ENCODE data around the gene NAA16. TPM values are rescaled to one million over a fixed set of nuclear protein-coding genes. Genes with fewer than 3 reads are reported as not detected.

NAA16 gene
- total RNA-seq, 4 donors from 2014 or later, result 28.7 to 45.3 (median 37.6) TPM

GRCh38 chr13:41282129-41282571 lies 28.9 kb upstream of the NAA16 start:
- no peak overlapping the region for H3K4me3 ChIP-seq
- no peak overlapping the region for H3K27ac ChIP-seq
- no peak for TF ChIP-seq CTCF (IDR thresholded peaks at IDR 0.05)
- no peak for TF ChIP-seq POLR2A (IDR thresholded peaks at IDR 0.05)
- no peak for TF ChIP-seq EP300 (IDR thresholded peaks at IDR 0.05)
- H3K36me3 ChIP-seq, result no peaks in the 10 kb centered on the region
- H3K27me3 ChIP-seq, result no peaks in the 10 kb centered on the region
- H3K9me3 ChIP-seq, result no peaks in the 10 kb centered on the region
- no peak for DNase-seq (ENCODE audit: low spot score in 2 of 2)
- 81 to 82% methylated on average over 5 of the region's 5 CpGs for WGBS, 2 donors
- no peaks in the 10 kb centered on the region for H3K4me1 ChIP-seq

GRCh38 chr13:41284512-41285288 lies 26.4 kb upstream of the NAA16 start:
- no peak for DNase-seq (ENCODE audit: low spot score in 2 of 2)
- Histone ChIP-seq H3K36me3 (no peaks in the 10 kb centered on the region), H3K9me3 (no peaks in the 10 kb centered on the region), H3K4me3 (no peak overlapping the region), H3K4me1 (no peaks in the 10 kb centered on the region), H3K27me3 (no peaks in the 10 kb centered on the region), H3K27ac (no peak overlapping the region)
- no peak for TF ChIP-seq POLR2A (IDR thresholded peaks at IDR 0.05)
- WGBS, 2 donors, result 87 to 89% methylated on average over 13 of the region's 13 CpGs

GRCh38 chr13:41286370-41286769 lies 24.7 kb upstream of the NAA16 start:
- DNase-seq (ENCODE audit: low spot score in 2 of 2), result no peak
- Histone ChIP-seq H3K4me3 (no peak overlapping the region), H3K36me3 (no peaks in the 10 kb centered on the region), H3K9me3 (no peaks in the 10 kb centered on the region), H3K4me1 (no peaks in the 10 kb centered on the region), H3K27me3 (no peaks in the 10 kb centered on the region), H3K27ac (no peak overlapping the region)
- WGBS, 2 donors, result 91 to 92% methylated on average over 5 of the region's 5 CpGs
- TF ChIP-seq POLR2A (IDR thresholded peaks at IDR 0.05) (no peak), EP300 (IDR thresholded peaks at IDR 0.05) (no peak), CTCF (IDR thresholded peaks at IDR 0.05) (no peak)

- H3K36me3 ChIP-seq, result no peaks in the 10 kb centered on the region
- 84 to 90% methylated on average over 10 of the region's 10 CpGs for WGBS, 2 donors
- no peak overlapping the region for H3K4me3 ChIP-seq
- H3K9me3 ChIP-seq, result peaks cover 0 to 15% (median 5%) of the 10 kb centered on the region in 4 donors
- TF ChIP-seq EP300 (IDR thresholded peaks at IDR 0.05) (no peak), CTCF (IDR thresholded peaks at IDR 0.05) (no peak), POLR2A (IDR thresholded peaks at IDR 0.05) (no peak)
- H3K27ac ChIP-seq, result no peak overlapping the region
- H3K27me3 ChIP-seq, result no peaks in the 10 kb centered on the region
- DNase-seq (ENCODE audit: low spot score in 2 of 2), result no peak
- H3K4me1 ChIP-seq, result no peaks in the 10 kb centered on the region
These were observed 21.6 kb upstream of the NAA16 start for GRCh38 chr13:41289463-41289881.

- Histone ChIP-seq H3K4me1 (no peaks in the 10 kb centered on the region), H3K36me3 (no peaks in the 10 kb centered on the region), H3K27ac (no peak overlapping the region), H3K4me3 (no peak overlapping the region), H3K9me3 (peaks cover 0 to 15% (median 5%) of the 10 kb centered on the region in 4 donors), H3K27me3 (no peaks in the 10 kb centered on the region)
- no peak for DNase-seq (ENCODE audit: low spot score in 2 of 2)
- TF ChIP-seq EP300 (IDR thresholded peaks at IDR 0.05), result no peak
- no peak for TF ChIP-seq POLR2A (IDR thresholded peaks at IDR 0.05)
- no peak for TF ChIP-seq CTCF (IDR thresholded peaks at IDR 0.05)
- 92 to 96% methylated on average over 7 of the region's 7 CpGs for WGBS, 2 donors
These were observed 19.8 kb upstream of the NAA16 start for GRCh38 chr13:41291246-41291645.
